Keratinocyte (primary cell): ENCODE data around the gene JPT1. TPM values are rescaled to one million over a fixed set of nuclear protein-coding genes. Genes with fewer than 3 reads are reported as not detected.

Source experiments
- DNase-seq: peaks from one replicate; pipeline ENCODE4 v3.0.0-alpha.2; 2011; ENCODE audit warnings: low read depth, missing footprints, low spot score
- FAIRE-seq: peaks from 2 replicates; lab custom pipeline; 2011; peaks lifted over from hg19 to GRCh38; lab: Jason Lieb, UNC
- H2AFZ ChIP-seq: 2 replicates; pipeline ENCODE4 v1.6.0; 2012; ENCODE audit warnings: low read length, control low read depth, inconsistent platforms; ENCODE audit not compliant: control insufficient read depth
- H3K27ac ChIP-seq: 2 replicates; pipeline ENCODE4 v1.5.1; 2011; ENCODE audit warnings: low read length; ENCODE audit not compliant: control insufficient read depth, insufficient read depth
- H3K27me3 ChIP-seq: 3 replicates; pipeline ENCODE4 v1.6.0; 2011; ENCODE audit warnings: low read length; ENCODE audit not compliant: control insufficient read depth, insufficient read depth; ENCODE audit errors: extremely low read depth
- H3K36me3 ChIP-seq, 2 experiments: 2 replicates in 1 of 2; 3 replicates in 1 of 2; pipeline ENCODE4 v1.5.1; 2011; ENCODE audit warnings: low read length in 2 of 2, mild to moderate bottlenecking in 1 of 2; ENCODE audit not compliant: control insufficient read depth in 2 of 2, insufficient read depth in 2 of 2; ENCODE audit errors: extremely low read depth in 1 of 2
- H3K4me1 ChIP-seq: 3 replicates; pipeline ENCODE4 v1.5.1; 2011; ENCODE audit warnings: low read length; ENCODE audit not compliant: control insufficient read depth, insufficient read depth; ENCODE audit errors: extremely low read depth
- H3K4me2 ChIP-seq: 3 replicates; pipeline ENCODE4 v1.6.0; 2011; ENCODE audit warnings: low read depth, low read length; ENCODE audit not compliant: control insufficient read depth, insufficient read depth; ENCODE audit errors: extremely low read depth
- H3K4me3 ChIP-seq, 3 experiments: fragments of 200-600 bp in 1 of 3; sonication (generic) in 1 of 3; 2 replicates in 2 of 3; 3 replicates in 1 of 3; pipeline ENCODE4 v1.5.1; 2011 to 2016; ENCODE audit warnings: low read length in 3 of 3, mild to moderate bottlenecking in 3 of 3, control low read depth in 2 of 3, inconsistent platforms in 1 of 3, low read depth in 1 of 3, mixed read lengths in 1 of 3, mixed run types in 1 of 3, moderate library complexity in 1 of 3; ENCODE audit not compliant: control insufficient read depth in 2 of 3, insufficient read depth in 2 of 3; ENCODE audit errors: extremely low read depth in 1 of 3
- H3K79me2 ChIP-seq: 2 replicates; pipeline ENCODE4 v1.6.0; 2012; ENCODE audit warnings: low read length; ENCODE audit not compliant: control insufficient read depth, insufficient read depth
- H3K9ac ChIP-seq: 3 replicates; pipeline ENCODE4 v1.6.0; 2011; ENCODE audit warnings: low read length; ENCODE audit not compliant: control insufficient read depth, insufficient read depth; ENCODE audit errors: extremely low read depth
- H3K9me1 ChIP-seq: 3 replicates; pipeline ENCODE4 v1.6.0; 2011; ENCODE audit warnings: low read length; ENCODE audit not compliant: control insufficient read depth, insufficient read depth; ENCODE audit errors: extremely low read depth
- H3K9me3 ChIP-seq: 2 replicates; pipeline ENCODE4 v1.5.1; 2012; ENCODE audit warnings: low read depth, low read length; ENCODE audit not compliant: control insufficient read depth
- H4K20me1 ChIP-seq: 3 replicates; pipeline ENCODE4 v1.6.0; 2011; ENCODE audit warnings: low read length; ENCODE audit not compliant: control insufficient read depth, insufficient read depth; ENCODE audit errors: extremely low read depth
- CTCF ChIP-seq, 3 experiments: IDR thresholded peaks in 1 of 3; conservative IDR thresholded peaks in 1 of 3; optimal IDR thresholded peaks in 1 of 3; 2 replicates in 2 of 3; 3 replicates in 1 of 3; pipeline versions ENCODE3 to v1.5.1; 2011; ENCODE audit warnings: low read length in 3 of 3, mild to moderate bottlenecking in 3 of 3, moderate library complexity in 2 of 3, control low read depth in 1 of 3, inconsistent platforms in 1 of 3; ENCODE audit not compliant: insufficient read depth in 2 of 3; ENCODE audit errors: extremely low read depth in 1 of 3
- EZH2 ChIP-seq: IDR thresholded peaks from one replicate; pipeline ENCODE4 v1.6.1; 2012; ENCODE audit warnings: inconsistent platforms, mild to moderate bottlenecking, low read length, moderate library complexity
- dilution Hi-C: fragments of 300-500 bp; cut with MboI; formaldehyde crosslinking; loops from one replicate; pipeline ENCODE4 v1.7.0; 2020; ENCODE audit warnings: low sequenced_read_pairs; ENCODE audit not compliant: extremely low pct_ligation_motif_present
- polyA plus RNA-seq, 5 experiments: library from polyadenylated mRNA; depleted of rRNA in 3 of 5; stranded (reverse) in 3 of 5; stranded (forward) in 1 of 5; unstranded in 1 of 5; fragments of >200 nt; gene quantifications; 1 replicate in 1 of 5; 2 replicates in 3 of 5; 3 replicates in 1 of 5; pipeline versions ENCODE4 v1.2.1 to v1.2.3, GENCODE V29; 2011 to 2012; ENCODE audit warnings: missing spikeins in 2 of 5, low read depth in 1 of 5, low replicate concordance in 1 of 5

The JPT1 gene
- polyA plus RNA-seq, 1 donor (not counting 4 experiments of a cell fraction or from before 2014, with no cell fraction given), result 142 TPM

- FAIRE-seq (no peak), DNase-seq (peak; percentile 71)
- peaks cover 12% of the 10 kb centered on the region for H4K20me1 ChIP-seq
- peak within 1 kb of the TSS; percentile 85 for H3K27ac ChIP-seq
- TF ChIP-seq CTCF (optimal IDR thresholded peaks at IDR 0.05 in 1 of 3, IDR thresholded peaks at IDR 0.05 in 1 of 3, conservative IDR thresholded peaks at IDR 0.05 in 1 of 3; ENCODE audit: extremely low read depth in 1 of 3, insufficient read depth in 2 of 3, low read length in 3 of 3) (peak in 1 of 3 experiments; percentile 25), EZH2 (no peak)
- dilution Hi-C loops, result no loop called here
- H3K4me1 ChIP-seq, result peaks cover 2% of the 10 kb centered on the region
- H3K4me2 ChIP-seq, result peak within 1 kb of the TSS; percentile 97
- no peaks in the 10 kb centered on the region for H3K9me1 ChIP-seq
- peaks cover 47% of the 10 kb centered on the region for H3K79me2 ChIP-seq
- peak within 1 kb of the TSS; percentile 85 for H2AFZ ChIP-seq
- H3K9ac ChIP-seq, result peak within 1 kb of the TSS; percentile 87
- peaks cover 3 to 8% of the 10 kb centered on the region in 2 experiments for H3K36me3 ChIP-seq
- peak within 1 kb of the TSS; percentile 70 to 95 (median 88) for H3K4me3 ChIP-seq
- no peaks in the 10 kb centered on the region for H3K9me3 ChIP-seq
- no peaks in the 10 kb centered on the region for H3K27me3 ChIP-seq
Observed at GRCh38 chr17:75182569-75183436, 28.5 kb upstream of the JPT1 start, which contains the start of gene SUMO2. Gene SUMO2, minus strand, starts transcription at chr17:75182959. Its CDS starts 125 bp downstream, at chr17:75182834.

- Histone ChIP-seq H3K9ac (peak overlapping the region; percentile 87), H3K4me3 (peak overlapping the region; percentile 70 to 95 (median 88)), H4K20me1 (peaks cover 12% of the 10 kb centered on the region), H3K79me2 (peaks cover 53% of the 10 kb centered on the region), H2AFZ (no peak overlapping the region), H3K36me3 (peaks cover 5 to 8% of the 10 kb centered on the region in 2 experiments), H3K9me3 (no peaks in the 10 kb centered on the region), H3K27me3 (no peaks in the 10 kb centered on the region), H3K9me1 (no peaks in the 10 kb centered on the region), H3K4me2 (peak overlapping the region; percentile 97), H3K27ac (peak overlapping the region; percentile 85), H3K4me1 (peaks cover 2% of the 10 kb centered on the region)
- TF ChIP-seq CTCF (optimal IDR thresholded peaks at IDR 0.05 in 1 of 3, IDR thresholded peaks at IDR 0.05 in 1 of 3, conservative IDR thresholded peaks at IDR 0.05 in 1 of 3; ENCODE audit: extremely low read depth in 1 of 3, insufficient read depth in 2 of 3, low read length in 3 of 3) (no peak), EZH2 (no peak)
- no peak for FAIRE-seq
- dilution Hi-C loops, result no loop called here
- no peak for DNase-seq
Observed at GRCh38 chr17:75182319-75182568, 27.9 kb upstream of the JPT1 start.
